Loucy (cell line): Measurements from ENCODE around the gene ERCC5.

Source experiments
- H2AFZ ChIP-seq: fragments of 200-600 bp; sonication (generic); 2 replicates; pipeline ENCODE4 v1.6.0; 2016; ENCODE audit warnings: antibody characterized with exemption, mild to moderate bottlenecking, low read length, moderate library complexity
- H3F3A ChIP-seq: fragments of 200-600 bp; 2 replicates; pipeline ENCODE4 v1.6.0; 2016; ENCODE audit warnings: antibody characterized with exemption, low read depth, mild to moderate bottlenecking
- H3K27me3 ChIP-seq: fragments of 200-600 bp; sonication (generic); 2 replicates; pipeline ENCODE4 v1.6.1; 2014; ENCODE audit warnings: low read length, mild to moderate bottlenecking; ENCODE audit not compliant: insufficient read depth, poor library complexity, severe bottlenecking
- H3K36me3 ChIP-seq: fragments of 200-600 bp; sonication (generic); 2 replicates; pipeline ENCODE4 v1.6.1; 2016; ENCODE audit warnings: low read length; ENCODE audit not compliant: insufficient read depth
- H3K4me1 ChIP-seq: fragments of 200-600 bp; sonication (generic); 2 replicates; pipeline ENCODE4 v1.5.1; 2014; ENCODE audit warnings: low read length, mild to moderate bottlenecking; ENCODE audit not compliant: insufficient read depth, poor library complexity, severe bottlenecking
- H3K4me2 ChIP-seq: fragments of 200-600 bp; sonication (generic); 2 replicates; pipeline ENCODE4 v1.6.0; 2014; ENCODE audit warnings: antibody characterized with exemption, low read length, low read depth, mild to moderate bottlenecking; ENCODE audit not compliant: poor library complexity, severe bottlenecking
- H3K4me3 ChIP-seq: fragments of 200-600 bp; sonication (generic); 2 replicates; pipeline ENCODE4 v1.5.1; 2014; ENCODE audit warnings: low read length, mild to moderate bottlenecking, mixed read lengths; ENCODE audit not compliant: poor library complexity, severe bottlenecking
- H3K79me2 ChIP-seq: fragments of 200-600 bp; sonication (generic); 2 replicates; pipeline ENCODE4 v1.6.1; 2014; ENCODE audit warnings: low read length; ENCODE audit not compliant: insufficient read depth
- H3K9ac ChIP-seq: fragments of 200-600 bp; sonication (generic); 2 replicates; pipeline ENCODE4 v1.6.0; 2014; ENCODE audit warnings: mild to moderate bottlenecking, low read depth, low read length, moderate library complexity; ENCODE audit not compliant: poor library complexity, severe bottlenecking
- H3K9me2 ChIP-seq: fragments of 200-600 bp; sonication (generic); replicated peaks from 2 replicates; pipeline ENCODE4 v1.6.1; 2016; ENCODE audit warnings: low read depth, low read length, mixed read lengths
- H3K9me3 ChIP-seq: fragments of 200-600 bp; sonication (generic); 2 replicates; pipeline ENCODE4 v1.6.1; 2014; ENCODE audit warnings: mild to moderate bottlenecking, antibody characterized with exemption, low read length, low read depth; ENCODE audit not compliant: insufficient read depth
- H4K20me1 ChIP-seq: fragments of 200-600 bp; sonication (generic); 2 replicates; pipeline ENCODE4 v1.6.0; 2014; ENCODE audit warnings: antibody characterized with exemption, low read length, mild to moderate bottlenecking; ENCODE audit not compliant: insufficient read depth, poor library complexity, severe bottlenecking
- EZH2phosphoT487 ChIP-seq: fragments of 200-600 bp; IDR thresholded peaks from 2 replicates; pipeline ENCODE4 v1.6.1; 2018; ENCODE audit warnings: antibody characterized with exemption, mild to moderate bottlenecking, moderate library complexity, borderline replicate concordance
- TF ChIP-seq, protein P1 (sequence below): fragments of 200-600 bp; sonication (generic); conservative IDR thresholded peaks from 2 replicates; pipeline ENCODE4 v1.5.1; 2014; ENCODE audit warnings: mild to moderate bottlenecking, antibody characterized with exemption, low read length

Gene ERCC5

DNA sequence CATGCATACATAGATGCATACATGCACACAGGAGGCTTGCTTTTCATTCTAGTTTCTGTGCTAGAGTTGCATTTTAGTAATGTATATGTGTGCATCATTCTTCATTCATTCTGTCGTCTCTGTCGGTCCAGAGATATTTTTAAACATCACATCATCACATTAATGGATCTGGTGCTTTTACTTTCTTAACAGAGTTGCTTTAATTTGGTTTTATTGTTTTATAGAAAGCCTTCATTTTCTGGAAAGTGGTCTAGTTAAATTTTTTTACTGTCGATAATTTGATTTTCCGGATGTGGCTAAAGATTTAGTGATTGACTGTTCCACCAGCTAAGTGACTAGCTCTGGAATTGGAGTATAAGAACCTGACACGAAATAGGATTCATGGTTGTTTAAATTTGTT, 30.0 kb upstream of the ERCC5 start:
- no peaks in the 10 kb centered on the region for H3K27me3 ChIP-seq
- peaks cover 12% of the 10 kb centered on the region for H3K4me1 ChIP-seq
- no peaks in the 10 kb centered on the region for H3F3A ChIP-seq
- H2AFZ ChIP-seq, result no peak overlapping the region
- peaks cover 7% of the 10 kb centered on the region; the same call in 1 of the 2 replicates for H3K9me3 ChIP-seq
- no peak overlapping the region for H3K4me2 ChIP-seq
- no peaks in the 10 kb centered on the region for H4K20me1 ChIP-seq
- no peaks in the 10 kb centered on the region for H3K36me3 ChIP-seq
- no peak overlapping the region for H3K9ac ChIP-seq
- H3K4me3 ChIP-seq, result no peak overlapping the region
- H3K79me2 ChIP-seq, result no peaks in the 10 kb centered on the region
- H3K9me2 ChIP-seq, result no peaks in the 10 kb centered on the region
- TF ChIP-seq EZH2phosphoT487, result no peak
- TF ChIP-seq, protein P1, sequence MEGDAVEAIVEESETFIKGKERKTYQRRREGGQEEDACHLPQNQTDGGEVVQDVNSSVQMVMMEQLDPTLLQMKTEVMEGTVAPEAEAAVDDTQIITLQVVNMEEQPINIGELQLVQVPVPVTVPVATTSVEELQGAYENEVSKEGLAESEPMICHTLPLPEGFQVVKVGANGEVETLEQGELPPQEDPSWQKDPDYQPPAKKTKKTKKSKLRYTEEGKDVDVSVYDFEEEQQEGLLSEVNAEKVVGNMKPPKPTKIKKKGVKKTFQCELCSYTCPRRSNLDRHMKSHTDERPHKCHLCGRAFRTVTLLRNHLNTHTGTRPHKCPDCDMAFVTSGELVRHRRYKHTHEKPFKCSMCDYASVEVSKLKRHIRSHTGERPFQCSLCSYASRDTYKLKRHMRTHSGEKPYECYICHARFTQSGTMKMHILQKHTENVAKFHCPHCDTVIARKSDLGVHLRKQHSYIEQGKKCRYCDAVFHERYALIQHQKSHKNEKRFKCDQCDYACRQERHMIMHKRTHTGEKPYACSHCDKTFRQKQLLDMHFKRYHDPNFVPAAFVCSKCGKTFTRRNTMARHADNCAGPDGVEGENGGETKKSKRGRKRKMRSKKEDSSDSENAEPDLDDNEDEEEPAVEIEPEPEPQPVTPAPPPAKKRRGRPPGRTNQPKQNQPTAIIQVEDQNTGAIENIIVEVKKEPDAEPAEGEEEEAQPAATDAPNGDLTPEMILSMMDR, result no peak

DNA sequence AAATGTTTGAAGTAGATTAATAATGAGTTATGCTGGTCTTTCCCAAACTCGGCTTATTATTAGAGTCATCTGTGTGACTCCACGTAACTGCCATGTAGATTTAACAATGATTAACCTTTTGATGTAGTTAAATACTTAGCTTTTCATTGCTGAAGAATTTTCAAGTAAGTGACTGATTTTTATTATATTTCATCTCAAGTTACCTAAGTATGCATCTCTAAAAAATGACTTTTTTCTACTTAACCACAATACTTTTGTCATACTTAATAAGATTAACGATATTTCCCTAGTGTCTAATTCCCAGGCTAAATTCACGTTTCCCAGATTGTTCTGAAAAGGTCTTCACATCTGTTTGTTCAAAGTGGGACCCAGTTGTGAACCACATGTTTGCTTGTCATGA, 29.1 kb upstream of the ERCC5 start:
- Histone ChIP-seq H3K27me3 (no peaks in the 10 kb centered on the region), H3K4me1 (peaks cover 12% of the 10 kb centered on the region), H3K79me2 (no peaks in the 10 kb centered on the region), H3K9me3 (peaks cover 3% of the 10 kb centered on the region; the same call in 1 of the 2 replicates), H3K9me2 (no peaks in the 10 kb centered on the region), H3K9ac (no peak overlapping the region), H3K4me3 (no peak overlapping the region), H3K4me2 (no peak overlapping the region), H3K36me3 (no peaks in the 10 kb centered on the region), H2AFZ (no peak overlapping the region), H4K20me1 (no peaks in the 10 kb centered on the region), H3F3A (no peaks in the 10 kb centered on the region)
- TF ChIP-seq, protein P1, result no peak
- no peak for TF ChIP-seq EZH2phosphoT487

DNA sequence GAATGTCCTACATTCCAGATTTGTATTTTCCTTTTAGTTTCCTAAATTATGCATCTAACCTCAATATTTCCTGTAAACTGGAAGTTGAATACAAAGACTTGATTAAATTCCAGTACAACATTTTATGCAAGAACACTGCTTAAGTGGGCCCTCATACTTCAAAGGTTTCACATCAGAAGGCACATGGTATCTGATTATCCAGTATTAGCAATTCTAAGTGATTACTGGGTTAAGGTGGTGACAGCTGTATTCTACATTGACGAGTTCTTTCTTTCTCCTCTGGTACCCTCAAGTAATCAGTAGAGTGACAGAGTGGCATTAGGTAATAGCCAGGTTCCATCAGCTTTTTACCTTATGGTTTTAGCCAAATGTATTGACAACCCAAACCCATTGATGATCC, 28.6 kb upstream of the ERCC5 start:
- H3K9me2 ChIP-seq, result no peaks in the 10 kb centered on the region
- no peak overlapping the region for H2AFZ ChIP-seq
- no peaks in the 10 kb centered on the region for H3K36me3 ChIP-seq
- H3K27me3 ChIP-seq, result no peaks in the 10 kb centered on the region
- no peaks in the 10 kb centered on the region for H4K20me1 ChIP-seq
- H3K9ac ChIP-seq, result no peak overlapping the region
- no peaks in the 10 kb centered on the region for H3K9me3 ChIP-seq
- no peak overlapping the region for H3K4me3 ChIP-seq
- H3K79me2 ChIP-seq, result no peaks in the 10 kb centered on the region
- H3F3A ChIP-seq, result no peaks in the 10 kb centered on the region
- peaks cover 12% of the 10 kb centered on the region for H3K4me1 ChIP-seq
- H3K4me2 ChIP-seq, result no peak overlapping the region
- no peak for TF ChIP-seq EZH2phosphoT487
- TF ChIP-seq, protein P1, result no peak
